NCI-H345 treated with DMSO at 0.1 percent for 48 hours (cell line): ENCODE measurements around the gene PRPF6.
"Not testable (repeated sequence)": the region's sequence is repeated elsewhere in the genome, so short reads cannot be mapped to it uniquely, and the experiment has no call there.

Source experiments
- DNase-seq: peaks from one replicate; lab custom pipeline; 2025; ENCODE audit not compliant: unreplicated experiment; lab: John Stamatoyannopoulos, UW

Gene PRPF6

GRCh38 chr20:64010711-64011237 is 29.8 kb downstream of the PRPF6 start:
- DNase-seq, result no peak

GRCh38 chr20:64011366-64011779 is 30.4 kb downstream of the PRPF6 start:
- DNase-seq, result no peak

- not testable (repeated sequence) for DNase-seq
Observed at GRCh38 chr20:64012385-64013154, 31.6 kb downstream of the PRPF6 start.

- no peak for DNase-seq
Observed at GRCh38 chr20:64015635-64016034, 34.7 kb downstream of the PRPF6 start.

- DNase-seq, result no peak
Observed at GRCh38 chr20:64021124-64021975, 40.4 kb downstream of the PRPF6 start.

GRCh38 chr20:64022671-64023360 is 41.9 kb downstream of the PRPF6 start:
- DNase-seq, result no peak

- DNase-seq, result no peak
Observed at GRCh38 chr20:64023361-64024140, 42.6 kb downstream of the PRPF6 start.

GRCh38 chr20:64024141-64024990 is 43.4 kb downstream of the PRPF6 start:
- DNase-seq, result no peak

GRCh38 chr20:64025101-64025825 is 44.3 kb downstream of the PRPF6 start:
- no peak for DNase-seq

GRCh38 chr20:64025826-64026412 is 45.0 kb downstream of the PRPF6 start:
- no peak for DNase-seq

GRCh38 chr20:64027981-64028685 is 47.2 kb downstream of the PRPF6 start:
- no peak for DNase-seq

- no peak for DNase-seq
Observed at GRCh38 chr20:64029293-64030117, 48.6 kb downstream of the PRPF6 start.

- DNase-seq, result no peak
Observed at GRCh38 chr20:64030371-64031134, 49.6 kb downstream of the PRPF6 start.

- no peak for DNase-seq
Observed at GRCh38 chr20:64031822-64032314, 50.9 kb downstream of the PRPF6 start.

GRCh38 chr20:64032706-64033624 is 52.0 kb downstream of the PRPF6 start:
- DNase-seq, result no peak
